ENCODE data around the gene KLHL21. TPM values are rescaled to one million over a fixed set of nuclear protein-coding genes. Genes with fewer than 3 reads are reported as not detected.
A peak's percentile ranks its signal among the peaks of the same experiment; 100 is the strongest.

The KLHL21 gene
- total RNA-seq, 1 experiment from 2014 or later, result 52.1 TPM

DNA sequence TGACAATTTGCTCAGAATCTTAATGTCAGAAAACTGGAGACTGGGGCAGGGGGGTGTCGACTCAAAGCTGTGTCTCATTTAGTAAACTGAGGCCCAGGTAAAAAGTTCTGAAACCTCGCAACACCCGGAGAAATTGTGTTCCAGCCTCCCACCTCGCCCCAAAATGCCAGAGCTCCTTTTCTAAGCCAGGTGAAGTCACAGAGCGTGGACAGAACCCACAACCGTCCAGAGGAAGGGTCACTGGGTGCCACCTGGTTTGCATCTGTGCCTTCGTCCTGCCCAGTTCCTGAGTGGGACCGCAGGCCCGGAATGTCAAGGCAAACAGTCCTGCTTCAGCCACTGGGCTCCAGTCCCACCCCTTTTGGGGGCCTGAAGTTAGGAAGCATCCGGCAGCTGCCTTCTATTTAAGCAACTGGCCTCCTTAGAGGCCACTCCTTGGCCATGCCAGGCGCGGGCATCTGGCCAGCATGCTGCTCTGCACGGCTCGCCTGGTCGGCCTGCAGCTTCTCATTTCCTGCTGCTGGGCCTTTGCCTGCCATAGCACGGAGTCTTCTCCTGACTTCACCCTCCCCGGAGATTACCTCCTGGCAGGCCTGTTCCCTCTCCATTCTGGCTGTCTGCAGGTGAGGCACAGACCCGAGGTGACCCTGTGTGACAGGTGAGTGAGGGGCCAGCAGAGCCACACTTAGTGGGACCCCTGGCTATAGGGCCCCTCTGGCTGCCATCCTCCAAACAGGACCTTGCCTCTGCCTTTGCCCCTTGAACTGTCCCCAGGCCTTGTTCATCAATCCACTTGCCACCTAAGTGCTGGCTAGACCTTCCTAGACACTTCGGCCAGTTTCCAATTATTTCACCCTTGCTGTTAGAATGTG, 47.5 kb downstream of the KLHL21 start, which contains the start of gene TAS1R1:
Gene TAS1R1, plus strand, starts transcription at position 401 of the 872 bp plus-strand sequence. Its CDS starts 67 bp downstream, at position 468.
- no peak for DNase-seq (ENCODE audit: low spot score)

- peak; percentile 93 for DNase-seq (ENCODE audit: low spot score)
Observed at GRCh38 chr1:6554031-6554906, 48.4 kb downstream of the KLHL21 start, which contains the start of gene NOL9. TSS of gene NOL9 (minus strand) at chr1:6554513. CDS start at chr1:6554502, 11 bp downstream.

- DNase-seq (ENCODE audit: low spot score), result no peak
Observed at GRCh38 chr1:6547301-6547700, 55.4 kb downstream of the KLHL21 start.

DNA sequence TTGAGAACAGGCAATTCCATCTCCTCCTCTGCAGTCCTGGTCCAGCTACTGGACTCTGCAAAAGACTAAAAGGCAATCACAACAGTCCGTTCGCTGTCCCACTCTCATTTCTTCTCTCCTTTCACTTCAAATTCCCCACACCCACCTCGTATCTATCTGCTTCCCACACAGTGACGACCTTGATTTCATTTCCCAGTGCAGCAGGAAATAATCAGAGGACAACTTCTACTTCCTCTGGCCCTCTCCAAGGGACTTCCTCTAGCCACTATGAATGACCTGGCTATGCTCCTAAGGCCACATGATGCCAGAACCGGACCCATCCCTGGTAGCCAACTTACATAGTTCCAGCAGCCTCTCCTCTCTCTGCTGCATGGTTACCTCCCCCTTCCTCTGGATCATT, 56.3 kb downstream of the KLHL21 start:
- DNase-seq (ENCODE audit: low spot score), result no peak

DNA sequence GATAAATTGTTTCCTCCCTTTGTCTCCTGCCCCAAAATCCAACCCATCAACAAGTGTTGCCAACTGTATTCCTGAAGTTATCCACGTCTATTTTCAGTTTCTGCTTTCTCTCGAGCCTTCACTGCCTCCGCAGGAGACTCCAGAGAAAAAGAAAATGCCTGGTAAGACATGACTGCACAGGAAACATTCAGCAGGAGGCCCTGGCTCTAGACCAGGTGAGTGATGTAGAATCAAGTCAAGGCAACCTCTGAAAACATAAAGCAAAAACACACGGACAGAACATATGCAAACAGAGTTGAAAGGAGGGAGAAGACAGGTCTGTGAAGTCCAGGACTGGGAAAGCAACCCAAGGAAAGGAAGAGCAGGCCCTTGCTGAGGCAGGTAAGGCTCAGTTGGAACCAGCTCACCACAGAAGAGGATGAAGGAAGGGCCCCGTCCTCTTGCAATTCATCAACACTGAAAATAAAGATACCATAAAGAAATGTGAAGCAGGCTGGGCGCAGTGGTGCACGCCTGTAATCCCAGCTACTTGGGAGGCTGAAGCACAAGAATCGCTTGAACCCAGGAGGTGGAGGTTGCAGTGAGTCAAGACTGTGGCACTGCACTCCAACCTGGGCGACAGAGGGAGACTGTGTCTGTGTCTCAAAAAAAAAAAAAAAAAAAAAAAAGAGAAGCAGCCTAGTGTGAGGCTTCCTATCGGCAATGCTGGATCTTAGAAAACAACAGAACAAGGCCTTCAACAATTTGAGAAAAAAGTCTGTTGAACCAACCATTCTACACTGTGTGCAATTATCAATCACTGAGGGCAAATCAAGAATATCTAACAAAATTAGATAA, 57.2 kb downstream of the KLHL21 start:
- no peak for DNase-seq (ENCODE audit: low spot score)

DNA sequence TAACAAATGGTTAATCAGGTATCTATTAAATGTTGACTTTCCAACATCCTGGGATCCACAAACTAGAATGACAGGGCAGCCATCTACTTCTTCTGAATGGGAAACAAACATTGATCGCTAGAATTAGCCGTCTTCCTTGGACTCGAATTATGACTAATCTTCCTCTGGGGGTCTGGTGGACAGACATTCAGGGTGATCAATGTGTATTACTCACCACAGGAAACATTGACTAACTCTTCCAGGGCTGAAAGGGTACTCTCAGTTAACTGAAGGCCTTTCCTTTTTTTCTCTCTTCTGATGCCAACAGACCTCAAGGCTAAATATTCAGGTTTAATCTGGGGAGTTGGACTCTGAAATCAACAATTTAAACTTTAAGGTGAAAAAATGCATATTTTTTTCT, 57.8 kb downstream of the KLHL21 start:
- DNase-seq (ENCODE audit: low spot score), result no peak

Small RNAs within 50 kb of the gene (small RNA-seq; reads per million reads assigned to genes)
- gene RNU6-731P, result not detected

Other genes starting within 250 kb of the KLHL21 start
- gene ACOT7, start 209.1 kb downstream of the KLHL21 start, total RNA-seq (2014; rRNA removed; shearing (Covaris generic)), result 31.7 and 33.9 TPM in 2 replicates
- 0.16 TPM in 1 of 2 replicates, not detected in the other for gene HES2, start 182.9 kb downstream of the KLHL21 start, total RNA-seq (2014; rRNA removed; shearing (Covaris generic))
- gene ESPN, start 178.1 kb downstream of the KLHL21 start, total RNA-seq (2014; rRNA removed; shearing (Covaris generic)), result 1.9 and 5.2 TPM in 2 replicates
- 9.7 and 15.0 TPM in 2 replicates for gene TNFRSF25, start 136.7 kb downstream of the KLHL21 start, total RNA-seq (2014; rRNA removed; shearing (Covaris generic))
- gene PLEKHG5, start 111.2 kb downstream of the KLHL21 start, total RNA-seq (2014; rRNA removed; shearing (Covaris generic)), result 12.5 and 14.6 TPM in 2 replicates
- 21.0 and 23.7 TPM in 2 replicates for gene NOL9, start 48.4 kb downstream of the KLHL21 start, total RNA-seq (2014; rRNA removed; shearing (Covaris generic))
- gene TAS1R1, start 47.6 kb downstream of the KLHL21 start, total RNA-seq (2014; rRNA removed; shearing (Covaris generic)), result not detected in 2 replicates
- 28.5 and 37.2 TPM in 2 replicates for gene ZBTB48, start 22.9 kb downstream of the KLHL21 start, total RNA-seq (2014; rRNA removed; shearing (Covaris generic))
- gene PHF13, start 10.9 kb upstream of the KLHL21 start, total RNA-seq (2014; rRNA removed; shearing (Covaris generic)), result 8.8 and 11.5 TPM in 2 replicates
- gene THAP3, start 22.0 kb upstream of the KLHL21 start, total RNA-seq (2014; rRNA removed; shearing (Covaris generic)), result 19.6 and 22.7 TPM in 2 replicates
- 48.2 and 64.3 TPM in 2 replicates for gene DNAJC11, start 98.9 kb upstream of the KLHL21 start, total RNA-seq (2014; rRNA removed; shearing (Covaris generic))
- gene CAMTA1, start 182.6 kb upstream of the KLHL21 start, total RNA-seq (2014; rRNA removed; shearing (Covaris generic)), result 38.6 and 62.2 TPM in 2 replicates

Data from HT-29 (cell line).